Progenitor cell of endocrine pancreas (in vitro differentiated cells): ENCODE results near the gene TNIK. TPM values are rescaled to one million over a fixed set of nuclear protein-coding genes. Genes with fewer than 3 reads are reported as not detected.

Source experiments
- DNase-seq: peaks from one replicate; pipeline ENCODE4 v3.0.0; 2021; ENCODE audit warnings: low spot score; ENCODE audit not compliant: unreplicated experiment
- H3K27ac Mint-ChIP-seq: 2 replicates; pipeline ENCODE4 v1.8.0; 2021; ENCODE audit warnings: mild to moderate bottlenecking, moderate library complexity, mixed read lengths
- H3K27me3 Mint-ChIP-seq: 2 replicates; pipeline ENCODE4 v1.8.0; 2021; ENCODE audit warnings: mixed read lengths
- H3K36me3 Mint-ChIP-seq: 2 replicates; pipeline ENCODE4 v1.8.0; 2022; ENCODE audit warnings: mixed read lengths; ENCODE audit not compliant: insufficient read depth
- H3K4me1 Mint-ChIP-seq: 2 replicates; pipeline ENCODE4 v1.8.0; 2021; ENCODE audit warnings: low read depth, mixed read lengths
- H3K4me3 Mint-ChIP-seq: 2 replicates; pipeline ENCODE4 v1.8.0; 2021; ENCODE audit warnings: low read depth, mild to moderate bottlenecking, moderate library complexity, mixed read lengths
- H3K9me3 Mint-ChIP-seq: 2 replicates; pipeline ENCODE4 v1.8.0; 2021; ENCODE audit warnings: low read depth, mixed read lengths
- CTCF ChIP-seq: fragments of 200-600 bp; sonication (generic); IDR thresholded peaks from one replicate; pipeline ENCODE4 v1.5.0; 2021; ENCODE audit warnings: antibody characterized with exemption, mild to moderate bottlenecking; ENCODE audit not compliant: unreplicated experiment
- microRNA-seq: library from miRNA; unstranded; fragments of <30 nt; microRNA quantifications from one replicate; pipeline ENCODE4 v1.1.0, GENCODE V29; 2020; ENCODE audit warnings: borderline number of aligned reads; ENCODE audit not compliant: unreplicated experiment
- total RNA-seq: library from RNA; stranded (reverse); gene quantifications from 2 replicates; pipeline ENCODE4 v1.2.1, GENCODE V29; 2021

The TNIK gene
- total RNA-seq, 1 donor from 2014 or later = 15.7 TPM

- Mint-ChIP-seq H3K4me1 (peaks cover 12% of the 10 kb centered on the region), H3K27ac (no peak overlapping the region), H3K4me3 (no peak overlapping the region), H3K27me3 (no peaks in the 10 kb centered on the region), H3K9me3 (no peaks in the 10 kb centered on the region), H3K36me3 (no peaks in the 10 kb centered on the region)
- no peak for DNase-seq
- TF ChIP-seq CTCF = peak; percentile 60
These were observed 441.9 kb downstream of the TNIK start for GRCh38 chr3:171018156-171018935.

- H3K27ac Mint-ChIP-seq = no peak overlapping the region
- peaks cover 13% of the 10 kb centered on the region for H3K4me1 Mint-ChIP-seq
- H3K4me3 Mint-ChIP-seq = no peak overlapping the region
- H3K36me3 Mint-ChIP-seq = no peaks in the 10 kb centered on the region
- TF ChIP-seq CTCF = no peak
- H3K9me3 Mint-ChIP-seq = no peaks in the 10 kb centered on the region
- DNase-seq = no peak
- no peaks in the 10 kb centered on the region for H3K27me3 Mint-ChIP-seq
These were observed 446.1 kb downstream of the TNIK start for GRCh38 chr3:171013822-171014748.

- H3K27me3 Mint-ChIP-seq = no peaks in the 10 kb centered on the region
These were observed 448.3 kb downstream of the TNIK start for GRCh38 chr3:171011873-171012336.

More at GRCh38 chr3:171011873-171012336, 448.3 kb downstream of the TNIK start:
- H3K27ac Mint-ChIP-seq = no peak overlapping the region
- no peak for TF ChIP-seq CTCF
- H3K36me3 Mint-ChIP-seq = no peaks in the 10 kb centered on the region
- H3K9me3 Mint-ChIP-seq = peaks cover under 1% of the 10 kb centered on the region
- H3K4me3 Mint-ChIP-seq = no peak overlapping the region
- H3K4me1 Mint-ChIP-seq = peaks cover 4% of the 10 kb centered on the region
- no peak for DNase-seq

Small RNAs within 50 kb of the gene (microRNA-seq; reads per million reads assigned to microRNA genes)
- gene MIR569 = not detected
